Endothelial cell of umbilical vein (primary cell): ENCODE data around the gene SLC2A11. TPM values are rescaled to one million over a fixed set of nuclear protein-coding genes. Genes with fewer than 3 reads are reported as not detected.

Source experiments
- BruUV-seq: library from RNA; stranded (reverse); fragments of 400-500 nt; replicated peaks from 2 replicates; lab custom pipeline; 2021; lab: Mats Ljungman, UMichigan
- CTCF ChIA-PET: fragments of 300-600, 350-600 bp; sonication (Branson Sonifier 250); formaldehyde crosslinking; loops from one replicate; lab custom pipeline; 2021; ENCODE audit warnings: antibody characterized with exemption, inconsistent platforms; lab: Charles Lee
- POLR2A ChIA-PET: fragments of 300-600, 350-600 bp; sonication (Branson Sonifier 250); formaldehyde crosslinking; loops from one replicate; lab custom pipeline; 2021; ENCODE audit warnings: antibody characterized with exemption, inconsistent platforms; lab: Charles Lee
- DNase-seq: peaks from one replicate; pipeline ENCODE4 v3.0.0-alpha.2; 2011; ENCODE audit warnings: low read depth, low spot score
- FAIRE-seq: peaks from 2 replicates; lab custom pipeline; 2011; peaks lifted over from hg19 to GRCh38; lab: Jason Lieb, UNC
- H2AFZ ChIP-seq: 2 replicates; pipeline ENCODE4 v1.6.0; 2012; ENCODE audit warnings: low read depth, low read length, control low read depth, inconsistent platforms
- H3K27ac ChIP-seq: 2 replicates; pipeline ENCODE4 v1.5.1; 2011; ENCODE audit warnings: low read depth, mild to moderate bottlenecking, control low read depth, low read length, moderate library complexity; ENCODE audit not compliant: insufficient read depth
- H3K27me3 ChIP-seq, 2 experiments: 2 replicates each; pipeline versions ENCODE4 v1.6.0 to v1.6.1; 2011; ENCODE audit warnings: low read length in 2 of 2, mixed read lengths in 1 of 2; ENCODE audit not compliant: control insufficient read depth in 2 of 2, insufficient read depth in 2 of 2
- H3K36me3 ChIP-seq, 2 experiments: 2 replicates in 1 of 2; 3 replicates in 1 of 2; pipeline ENCODE4 v1.5.1; 2011; ENCODE audit warnings: low read length in 2 of 2, mild to moderate bottlenecking in 1 of 2, moderate library complexity in 1 of 2; ENCODE audit not compliant: control insufficient read depth in 2 of 2, insufficient read depth in 2 of 2; ENCODE audit errors: extremely low read depth in 1 of 2
- H3K4me1 ChIP-seq: 3 replicates; pipeline ENCODE4 v1.5.1; 2011; ENCODE audit warnings: mild to moderate bottlenecking, low read length; ENCODE audit not compliant: control insufficient read depth, insufficient read depth; ENCODE audit errors: extremely low read depth
- H3K4me2 ChIP-seq: 2 replicates; pipeline ENCODE4 v1.6.1; 2011; ENCODE audit warnings: low read length, control low read depth, mixed read lengths; ENCODE audit not compliant: insufficient read depth
- H3K4me3 ChIP-seq, 3 experiments: fragments of 200-600 bp in 1 of 3; sonication (generic), shearing (Covaris generic) in 1 of 3; replicated peaks in 1 of 3; 2 replicates each; pipeline ENCODE4 v1.5.1; 2011 to 2016; ENCODE audit warnings: control low read depth in 3 of 3, low read length in 3 of 3, mild to moderate bottlenecking in 2 of 3, inconsistent platforms in 1 of 3, low read depth in 1 of 3, moderate library complexity in 1 of 3; ENCODE audit not compliant: insufficient read depth in 1 of 3
- H3K79me2 ChIP-seq: 2 replicates; pipeline ENCODE4 v1.6.0; 2012; ENCODE audit warnings: low read length, inconsistent platforms; ENCODE audit not compliant: control insufficient read depth, insufficient read depth
- H3K9ac ChIP-seq: replicated peaks from 2 replicates; pipeline ENCODE3; 2011; ENCODE audit warnings: low read length, control low read depth; ENCODE audit not compliant: insufficient read depth; ENCODE audit errors: extremely low read depth
- H3K9me1 ChIP-seq: replicated peaks from 3 replicates; pipeline ENCODE4 v1.6.0; 2011; ENCODE audit warnings: mild to moderate bottlenecking, low read length; ENCODE audit not compliant: control insufficient read depth, insufficient read depth; ENCODE audit errors: extremely low read depth
- H3K9me3 ChIP-seq: replicated peaks from 2 replicates; pipeline ENCODE4 v1.5.1; 2012; ENCODE audit warnings: low read length, inconsistent platforms; ENCODE audit not compliant: control insufficient read depth, insufficient read depth
- H4K20me1 ChIP-seq: replicated peaks from 2 replicates; pipeline ENCODE3; 2011; ENCODE audit warnings: mild to moderate bottlenecking, low read length; ENCODE audit not compliant: control insufficient read depth, insufficient read depth; ENCODE audit errors: extremely low read depth
- CTCF ChIP-seq, 2 donors: IDR thresholded peaks; 1 replicate in 1 of 2; 2 replicates in 1 of 2; pipeline ENCODE4 v1.5.1; 2011; ENCODE audit warnings: low read length in 2 of 2, mild to moderate bottlenecking in 2 of 2, moderate library complexity in 2 of 2, control low read depth in 1 of 2, inconsistent platforms in 1 of 2, low read depth in 1 of 2; ENCODE audit not compliant: insufficient read depth in 1 of 2; ENCODE audit errors: extremely low read depth in 1 of 2
- EZH2 ChIP-seq: IDR thresholded peaks from 2 replicates; pipeline ENCODE4 v1.6.1; 2012; ENCODE audit warnings: borderline replicate concordance, low read depth, mild to moderate bottlenecking, moderate library complexity, low read length, inconsistent platforms; ENCODE audit not compliant: severe bottlenecking
- FOS ChIP-seq: IDR thresholded peaks from 2 replicates; pipeline ENCODE4 v1.6.1; 2011; ENCODE audit warnings: mild to moderate bottlenecking, low read length, moderate library complexity, borderline replicate concordance; ENCODE audit not compliant: insufficient read depth
- GATA2 ChIP-seq: IDR thresholded peaks from 2 replicates; pipeline ENCODE4 v1.7.0; 2011; ENCODE audit warnings: low read depth, mild to moderate bottlenecking, moderate library complexity, mixed read lengths, low read length; ENCODE audit not compliant: insufficient read length, insufficient read depth
- JUN ChIP-seq: IDR thresholded peaks from 2 replicates; pipeline ENCODE4 v1.6.1; 2011; ENCODE audit warnings: borderline replicate concordance, low read depth; ENCODE audit not compliant: insufficient read length, insufficient read depth
- MAX ChIP-seq: IDR thresholded peaks from 2 replicates; pipeline ENCODE4 v1.6.1; 2011; ENCODE audit not compliant: insufficient read depth, insufficient read length
- MYC ChIP-seq: IDR thresholded peaks from one replicate; pipeline ENCODE4 v1.6.1; 2011; ENCODE audit warnings: mild to moderate bottlenecking, low read depth, low read length
- POLR2A ChIP-seq: IDR thresholded peaks from 2 replicates; pipeline ENCODE4 v1.6.1; 2012; ENCODE audit warnings: low read depth, mild to moderate bottlenecking, control low read depth, low read length
- POLR2AphosphoS5 ChIP-seq: IDR thresholded peaks from 2 replicates; pipeline ENCODE4 v1.6.1; 2012; ENCODE audit warnings: low read depth, mild to moderate bottlenecking, control low read depth, low read length, moderate library complexity; ENCODE audit not compliant: insufficient read depth
- dilution Hi-C: fragments of 300-500 bp; cut with MboI; formaldehyde crosslinking; loops from one replicate; pipeline ENCODE4 v1.15.0; 2019; ENCODE audit warnings: low sequenced_read_pairs; ENCODE audit not compliant: extremely low pct_ligation_motif_present
- intact Hi-C: fragments of 100-400 bp; cut with micrococcal nuclease; formaldehyde crosslinking; loops from one replicate; pipeline ENCODE4 v1.10.0; 2022
- polyA plus RNA-seq, 4 experiments: library from polyadenylated mRNA; depleted of rRNA in 3 of 4; stranded (reverse) in 3 of 4; unstranded in 1 of 4; fragments of >200 nt; gene quantifications; 2 replicates each; pipeline versions ENCODE4 v1.2.1 to v1.2.3, GENCODE V29; 2011 to 2012; ENCODE audit warnings: missing spikeins in 1 of 4
- total RNA-seq: library from RNA; stranded (reverse); gene quantifications from 2 replicates; pipeline ENCODE4 v1.2.3, GENCODE V29; 2021

SLC2A11 gene
- total and polyA plus RNA-seq, 2 donors (not counting 3 experiments of a cell fraction or from before 2014, with no cell fraction given): 4.2 to 4.6 TPM

GRCh38 chr22:23817146-23817545 is 40.5 kb upstream of the SLC2A11 start:
- POLR2A ChIA-PET: no interaction called here
- no peak overlapping the region for H3K4me2 ChIP-seq
- no peaks in the 10 kb centered on the region for H3K4me1 ChIP-seq
- H3K27me3 ChIP-seq: no peaks in the 10 kb centered on the region
- BruUV-seq: no TSS peak
- no peaks in the 10 kb centered on the region for H3K9me3 ChIP-seq
- no peak for FAIRE-seq
- CTCF ChIA-PET: no interaction called here
- no peaks in the 10 kb centered on the region for H3K79me2 ChIP-seq
- H3K9me1 ChIP-seq: no peaks in the 10 kb centered on the region
- H3K27ac ChIP-seq: no peak overlapping the region
- no peaks in the 10 kb centered on the region for H4K20me1 ChIP-seq
- no peak overlapping the region for H3K4me3 ChIP-seq
- H3K9ac ChIP-seq: no peak overlapping the region
- dilution Hi-C loops (no loop called here), intact Hi-C loops (no loop called here)
- H3K36me3 ChIP-seq: peaks cover 13 to 28% of the 10 kb centered on the region in 2 experiments
- H2AFZ ChIP-seq: no peak overlapping the region
- TF ChIP-seq GATA2 (no peak), POLR2AphosphoS5 (no peak), MYC (no peak), JUN (no peak), EZH2 (no peak), FOS (no peak), MAX (no peak), CTCF (IDR thresholded peaks at IDR 0.05; ENCODE audit: extremely low read depth in 1 of 2, insufficient read depth in 1 of 2, low read depth in 1 of 2, low read length in 2 of 2) (no peak), POLR2A (no peak)
- no peak for DNase-seq
